HG02678 (cell line): ENCODE results near the gene RAI1.

ENCODE experiments used
- ATAC-seq: cut with Tn5 transposase; IDR thresholded peaks from one replicate; pipeline ENCODE4 v1.9.1; 2021; ENCODE audit warnings: mild to moderate bottlenecking, moderate library complexity; ENCODE audit not compliant: unreplicated experiment

The RAI1 gene

GRCh38 chr17:17856386-17856785 is 175.1 kb downstream of the RAI1 start:
- ATAC-seq: no peak

- ATAC-seq: no peak
Observed at GRCh38 chr17:17857496-17857895, 176.2 kb downstream of the RAI1 start.

DNA sequence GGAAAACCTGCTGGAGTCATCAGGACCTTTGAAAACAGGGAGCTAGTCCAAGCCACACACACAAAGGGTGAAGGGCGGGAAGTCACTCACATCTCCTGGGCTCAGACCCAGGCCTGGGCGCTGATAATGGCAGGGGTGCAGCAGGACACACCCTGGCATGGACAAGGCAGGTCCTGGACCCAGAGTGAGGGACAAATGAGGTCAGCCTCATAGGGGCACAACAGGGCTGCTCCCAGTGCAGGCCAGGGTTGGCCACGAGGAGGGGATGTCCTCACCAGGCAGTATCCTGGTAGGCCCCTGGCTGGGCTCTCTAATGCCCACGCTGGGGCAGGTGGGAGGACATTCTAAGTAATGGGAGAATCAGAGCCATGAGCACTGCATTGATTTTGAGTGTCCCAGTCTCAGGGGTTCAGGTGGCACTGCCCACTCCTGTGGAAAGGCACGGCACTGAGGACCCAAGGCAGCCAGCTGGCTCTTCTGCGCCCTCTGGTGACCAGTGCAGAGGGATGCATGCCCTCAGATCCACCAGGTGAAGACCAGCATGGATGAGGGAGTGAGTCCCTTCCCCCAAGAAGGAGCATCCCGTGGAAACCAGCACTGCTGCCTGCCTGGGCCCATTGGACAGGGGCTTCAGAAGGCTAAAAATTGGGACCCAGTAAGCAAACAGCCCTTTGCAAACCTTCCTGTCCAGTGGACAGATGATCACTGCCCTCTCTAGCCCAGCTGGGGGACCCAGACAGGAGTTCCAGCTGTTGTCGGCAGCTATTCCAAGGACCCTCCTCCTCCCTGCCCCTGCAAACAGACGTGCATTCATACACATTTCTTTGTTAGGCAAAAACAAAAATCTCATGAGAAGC is 178.9 kb downstream of the RAI1 start:
- ATAC-seq: peak; percentile 41

DNA sequence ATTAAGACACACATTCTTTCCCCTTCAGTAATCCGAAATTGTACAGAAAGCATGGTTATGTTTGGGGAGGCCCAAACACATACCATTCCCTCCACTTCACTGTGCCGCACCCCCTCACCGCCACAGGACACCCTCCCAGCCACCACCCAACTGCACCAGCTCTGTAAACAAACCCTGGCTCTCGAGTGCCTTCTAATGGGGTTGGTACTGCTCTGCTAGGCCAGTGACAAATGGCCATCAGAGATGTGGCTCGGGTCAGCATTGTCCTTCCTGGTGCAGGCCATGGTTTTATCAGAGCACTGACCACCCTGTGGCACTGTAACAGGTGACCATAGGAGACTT is 179.5 kb downstream of the RAI1 start:
- ATAC-seq: no peak
